Keratinocyte (primary cell): Measurements from ENCODE around the gene KDM4B. TPM values are rescaled to one million over a fixed set of nuclear protein-coding genes. Genes with fewer than 3 reads are reported as not detected.

Source experiments
- DNase-seq: peaks from one replicate; pipeline ENCODE4 v3.0.0-alpha.2; 2011; ENCODE audit warnings: low read depth, missing footprints, low spot score
- FAIRE-seq: peaks from 2 replicates; lab custom pipeline; 2011; peaks lifted over from hg19 to GRCh38; lab: Jason Lieb, UNC
- H2AFZ ChIP-seq: 2 replicates; pipeline ENCODE4 v1.6.0; 2012; ENCODE audit warnings: low read length, control low read depth, inconsistent platforms; ENCODE audit not compliant: control insufficient read depth
- H3K27ac ChIP-seq: 2 replicates; pipeline ENCODE4 v1.5.1; 2011; ENCODE audit warnings: low read length; ENCODE audit not compliant: control insufficient read depth, insufficient read depth
- H3K27me3 ChIP-seq: 3 replicates; pipeline ENCODE4 v1.6.0; 2011; ENCODE audit warnings: low read length; ENCODE audit not compliant: control insufficient read depth, insufficient read depth; ENCODE audit errors: extremely low read depth
- H3K36me3 ChIP-seq, 2 experiments: 2 replicates in 1 of 2; 3 replicates in 1 of 2; pipeline ENCODE4 v1.5.1; 2011; ENCODE audit warnings: low read length in 2 of 2, mild to moderate bottlenecking in 1 of 2; ENCODE audit not compliant: control insufficient read depth in 2 of 2, insufficient read depth in 2 of 2; ENCODE audit errors: extremely low read depth in 1 of 2
- H3K4me1 ChIP-seq: 3 replicates; pipeline ENCODE4 v1.5.1; 2011; ENCODE audit warnings: low read length; ENCODE audit not compliant: control insufficient read depth, insufficient read depth; ENCODE audit errors: extremely low read depth
- H3K4me2 ChIP-seq: 3 replicates; pipeline ENCODE4 v1.6.0; 2011; ENCODE audit warnings: low read depth, low read length; ENCODE audit not compliant: control insufficient read depth, insufficient read depth; ENCODE audit errors: extremely low read depth
- H3K4me3 ChIP-seq, 3 experiments: fragments of 200-600 bp in 1 of 3; sonication (generic) in 1 of 3; 2 replicates in 2 of 3; 3 replicates in 1 of 3; pipeline ENCODE4 v1.5.1; 2011 to 2016; ENCODE audit warnings: low read length in 3 of 3, mild to moderate bottlenecking in 3 of 3, control low read depth in 2 of 3, inconsistent platforms in 1 of 3, low read depth in 1 of 3, mixed read lengths in 1 of 3, mixed run types in 1 of 3, moderate library complexity in 1 of 3; ENCODE audit not compliant: control insufficient read depth in 2 of 3, insufficient read depth in 2 of 3; ENCODE audit errors: extremely low read depth in 1 of 3
- H3K79me2 ChIP-seq: 2 replicates; pipeline ENCODE4 v1.6.0; 2012; ENCODE audit warnings: low read length; ENCODE audit not compliant: control insufficient read depth, insufficient read depth
- H3K9ac ChIP-seq: 3 replicates; pipeline ENCODE4 v1.6.0; 2011; ENCODE audit warnings: low read length; ENCODE audit not compliant: control insufficient read depth, insufficient read depth; ENCODE audit errors: extremely low read depth
- H3K9me1 ChIP-seq: 3 replicates; pipeline ENCODE4 v1.6.0; 2011; ENCODE audit warnings: low read length; ENCODE audit not compliant: control insufficient read depth, insufficient read depth; ENCODE audit errors: extremely low read depth
- H3K9me3 ChIP-seq: 2 replicates; pipeline ENCODE4 v1.5.1; 2012; ENCODE audit warnings: low read depth, low read length; ENCODE audit not compliant: control insufficient read depth
- H4K20me1 ChIP-seq: 3 replicates; pipeline ENCODE4 v1.6.0; 2011; ENCODE audit warnings: low read length; ENCODE audit not compliant: control insufficient read depth, insufficient read depth; ENCODE audit errors: extremely low read depth
- CTCF ChIP-seq, 3 experiments: IDR thresholded peaks in 1 of 3; conservative IDR thresholded peaks in 1 of 3; optimal IDR thresholded peaks in 1 of 3; 2 replicates in 2 of 3; 3 replicates in 1 of 3; pipeline versions ENCODE3 to v1.5.1; 2011; ENCODE audit warnings: low read length in 3 of 3, mild to moderate bottlenecking in 3 of 3, moderate library complexity in 2 of 3, control low read depth in 1 of 3, inconsistent platforms in 1 of 3; ENCODE audit not compliant: insufficient read depth in 2 of 3; ENCODE audit errors: extremely low read depth in 1 of 3
- EZH2 ChIP-seq: IDR thresholded peaks from one replicate; pipeline ENCODE4 v1.6.1; 2012; ENCODE audit warnings: inconsistent platforms, mild to moderate bottlenecking, low read length, moderate library complexity
- dilution Hi-C: fragments of 300-500 bp; cut with MboI; formaldehyde crosslinking; loops from one replicate; pipeline ENCODE4 v1.7.0; 2020; ENCODE audit warnings: low sequenced_read_pairs; ENCODE audit not compliant: extremely low pct_ligation_motif_present
- polyA plus RNA-seq, 5 experiments: library from polyadenylated mRNA; depleted of rRNA in 3 of 5; stranded (reverse) in 3 of 5; stranded (forward) in 1 of 5; unstranded in 1 of 5; fragments of >200 nt; gene quantifications; 1 replicate in 1 of 5; 2 replicates in 3 of 5; 3 replicates in 1 of 5; pipeline versions ENCODE4 v1.2.1 to v1.2.3, GENCODE V29; 2011 to 2012; ENCODE audit warnings: missing spikeins in 2 of 5, low read depth in 1 of 5, low replicate concordance in 1 of 5

The KDM4B gene
- polyA plus RNA-seq, 1 donor (not counting 4 experiments of a cell fraction or from before 2014, with no cell fraction given) = 6.2 TPM

GRCh38 chr19:4987256-4987655, 18.3 kb downstream of the KDM4B start:
- no peak for TF ChIP-seq EZH2
- TF ChIP-seq CTCF (optimal IDR thresholded peaks at IDR 0.05 in 1 of 3, IDR thresholded peaks at IDR 0.05 in 1 of 3, conservative IDR thresholded peaks at IDR 0.05 in 1 of 3; ENCODE audit: extremely low read depth in 1 of 3, insufficient read depth in 2 of 3, low read length in 3 of 3) = no peak
- dilution Hi-C loops = no loop called here
- Histone ChIP-seq H3K9ac (no peak overlapping the region), H3K9me3 (no peaks in the 10 kb centered on the region), H3K4me3 (no peak overlapping the region), H3K9me1 (no peaks in the 10 kb centered on the region), H4K20me1 (peaks cover 12% of the 10 kb centered on the region), H3K36me3 (peaks cover 5 to 9% of the 10 kb centered on the region in 2 experiments), H3K79me2 (peaks cover 71% of the 10 kb centered on the region), H3K27ac (no peak overlapping the region), H3K4me2 (no peak overlapping the region), H2AFZ (no peak overlapping the region), H3K27me3 (no peaks in the 10 kb centered on the region), H3K4me1 (no peaks in the 10 kb centered on the region)
- FAIRE-seq (no peak), DNase-seq (no peak)

- H2AFZ ChIP-seq = no peak overlapping the region
- no peaks in the 10 kb centered on the region for H3K27me3 ChIP-seq
- H4K20me1 ChIP-seq = peaks cover 12% of the 10 kb centered on the region
- H3K36me3 ChIP-seq = peaks cover 5 to 9% of the 10 kb centered on the region in 2 experiments
- H3K79me2 ChIP-seq = peaks cover 76% of the 10 kb centered on the region
- no peak for TF ChIP-seq EZH2
- TF ChIP-seq CTCF (optimal IDR thresholded peaks at IDR 0.05 in 1 of 3, IDR thresholded peaks at IDR 0.05 in 1 of 3, conservative IDR thresholded peaks at IDR 0.05 in 1 of 3; ENCODE audit: extremely low read depth in 1 of 3, insufficient read depth in 2 of 3, low read length in 3 of 3) = no peak
- dilution Hi-C loops = no loop called here
- H3K27ac ChIP-seq = no peak overlapping the region
- H3K4me2 ChIP-seq = no peak overlapping the region
- no peak overlapping the region for H3K9ac ChIP-seq
- no peaks in the 10 kb centered on the region for H3K9me1 ChIP-seq
- no peak overlapping the region for H3K4me3 ChIP-seq
- H3K9me3 ChIP-seq = no peaks in the 10 kb centered on the region
- DNase-seq (no peak), FAIRE-seq (no peak)
- no peaks in the 10 kb centered on the region for H3K4me1 ChIP-seq
Observed at GRCh38 chr19:4987692-4988370, 18.9 kb downstream of the KDM4B start.
